GM04504 (cell line): ENCODE results near the gene SLC46A1.

Experiments used
- DNase-seq: peaks from one replicate; pipeline ENCODE4 v3.0.0-alpha.2; 2012; ENCODE audit warnings: low read depth

Gene SLC46A1

GRCh38 chr17:28404007-28404406 is 2.0 kb downstream of the SLC46A1 start:
- no peak for DNase-seq

GRCh38 chr17:28402844-28403243 is 3.2 kb downstream of the SLC46A1 start:
- DNase-seq, result no peak

GRCh38 chr17:28402224-28402630 is 3.8 kb downstream of the SLC46A1 start:
- DNase-seq, result no peak

GRCh38 chr17:28399808-28400207 is 6.2 kb downstream of the SLC46A1 start:
- DNase-seq, result no peak

- no peak for DNase-seq
These were observed 7.6 kb downstream of the SLC46A1 start for GRCh38 chr17:28398280-28398981.

GRCh38 chr17:28397687-28398279 is 8.2 kb downstream of the SLC46A1 start:
- DNase-seq, result no peak

GRCh38 chr17:28397275-28397674 is 8.7 kb downstream of the SLC46A1 start:
- no peak for DNase-seq

- DNase-seq, result no peak
These were observed 9.3 kb downstream of the SLC46A1 start for GRCh38 chr17:28396635-28397239.

GRCh38 chr17:28395968-28396367 is 10.0 kb downstream of the SLC46A1 start:
- DNase-seq, result no peak

- no peak for DNase-seq
These were observed 10.6 kb downstream of the SLC46A1 start for GRCh38 chr17:28395426-28395825.

GRCh38 chr17:28394337-28395116 is 11.5 kb downstream of the SLC46A1 start:
- DNase-seq, result no peak

GRCh38 chr17:28392491-28392890 is 13.5 kb downstream of the SLC46A1 start:
- DNase-seq, result no peak

GRCh38 chr17:28391401-28391800 is 14.6 kb downstream of the SLC46A1 start:
- DNase-seq, result no peak

GRCh38 chr17:28390984-28391383 is 15.0 kb downstream of the SLC46A1 start:
- DNase-seq, result no peak

GRCh38 chr17:28390563-28390962 is 15.4 kb downstream of the SLC46A1 start:
- no peak for DNase-seq

GRCh38 chr17:28390141-28390540 is 15.9 kb downstream of the SLC46A1 start:
- DNase-seq, result no peak

- DNase-seq, result no peak
These were observed 17.9 kb downstream of the SLC46A1 start for GRCh38 chr17:28388106-28388505.

GRCh38 chr17:28386391-28386790 is 19.6 kb downstream of the SLC46A1 start:
- no peak for DNase-seq

GRCh38 chr17:28385406-28385805 is 20.6 kb downstream of the SLC46A1 start:
- DNase-seq, result no peak

- DNase-seq, result no peak
These were observed 21.0 kb downstream of the SLC46A1 start for GRCh38 chr17:28385037-28385400.

- no peak for DNase-seq
These were observed 21.6 kb downstream of the SLC46A1 start for GRCh38 chr17:28384281-28385036.
